H1 (cell line): ENCODE results near the gene RIMBP2. TPM values are rescaled to one million over a fixed set of nuclear protein-coding genes. Genes with fewer than 3 reads are reported as not detected.

Source experiments
- CTCF ChIA-PET: fragments of 300-600 bp; sonication (Branson Sonifier 250); formaldehyde crosslinking; loops from one replicate; lab custom pipeline; 2021; ENCODE audit not compliant: partially characterized antibody; lab: Charles Lee
- POLR2A ChIA-PET: fragments of 300-600 bp; sonication (Branson Sonifier 250); formaldehyde crosslinking; loops from one replicate; lab custom pipeline; 2021; ENCODE audit warnings: inconsistent platforms; ENCODE audit not compliant: partially characterized antibody; lab: Charles Lee
- DNase-seq, 2 experiments: peaks; one replicate each; pipeline versions ENCODE4 v3.0.0 to v3.0.0-alpha.2; 2010 to 2022; ENCODE audit warnings: low spot score in 2 of 2, low read depth in 1 of 2, mixed read lengths in 1 of 2
- FAIRE-seq: peaks from 2 replicates; lab custom pipeline; 2011; peaks lifted over from hg19 to GRCh38; lab: Jason Lieb, UNC
- H2AFZ ChIP-seq: 2 replicates; pipeline ENCODE4 v1.8.1; 2012; ENCODE audit warnings: low read length, inconsistent platforms
- H2AK5ac ChIP-seq: 2 replicates; pipeline ENCODE4 v1.6.1; 2013; ENCODE audit warnings: low read depth, low read length
- H2BK120ac ChIP-seq: replicated peaks from 2 replicates; pipeline ENCODE3; 2013; ENCODE audit warnings: low read depth, low read length, inconsistent platforms
- H2BK12ac ChIP-seq: 2 replicates; pipeline ENCODE4 v1.6.1; 2013; ENCODE audit warnings: low read depth, low read length
- H2BK15ac ChIP-seq: 2 replicates; pipeline ENCODE4 v1.6.1; 2013; ENCODE audit warnings: low read length
- H2BK20ac ChIP-seq: 2 replicates; pipeline ENCODE4 v1.6.1; 2013; ENCODE audit warnings: low read length
- H2BK5ac ChIP-seq: 2 replicates; pipeline ENCODE4 v1.6.1; 2013; ENCODE audit warnings: low read depth, low read length
- H3K14ac ChIP-seq: 2 replicates; pipeline ENCODE4 v1.6.1; 2013; ENCODE audit warnings: inconsistent platforms; ENCODE audit not compliant: insufficient read length
- H3K18ac ChIP-seq: 2 replicates; pipeline ENCODE4 v1.6.1; 2013; ENCODE audit warnings: low read length; ENCODE audit errors: extremely low read depth
- H3K23ac ChIP-seq: 2 replicates; pipeline ENCODE4 v1.6.1; 2013; ENCODE audit warnings: inconsistent platforms; ENCODE audit not compliant: insufficient read length
- H3K23me2 ChIP-seq: 2 replicates; pipeline ENCODE4 v1.6.1; 2013; ENCODE audit warnings: low read depth, low read length
- H3K27ac ChIP-seq: 2 replicates; pipeline ENCODE4 v1.6.1; 2011; ENCODE audit warnings: low read depth, low read length, inconsistent platforms
- H3K27me3 ChIP-seq, 4 experiments: replicated peaks in 1 of 4; 1 replicate in 1 of 4; 2 replicates in 3 of 4; pipeline versions ENCODE4 v1.6.1 to v1.8.1; 2011 to 2013; ENCODE audit warnings: low read length in 3 of 4, mild to moderate bottlenecking in 3 of 4, inconsistent platforms in 2 of 4, mixed read lengths in 2 of 4, moderate library complexity in 1 of 4; ENCODE audit not compliant: control insufficient read depth in 3 of 4, insufficient read depth in 3 of 4; ENCODE audit errors: extremely low read depth in 1 of 4
- H3K36me3 ChIP-seq, 4 experiments: 2 replicates each; pipeline versions ENCODE4 v1.6.1 to v1.8.1; 2011 to 2013; ENCODE audit warnings: mild to moderate bottlenecking in 4 of 4, low read length in 3 of 4, moderate library complexity in 2 of 4, control low read depth in 1 of 4, inconsistent platforms in 1 of 4; ENCODE audit not compliant: insufficient read depth in 4 of 4, control insufficient read depth in 2 of 4
- H3K4ac ChIP-seq: replicated peaks from 2 replicates; pipeline ENCODE3; 2013; ENCODE audit warnings: low read length, low read depth, mixed read lengths, inconsistent platforms; ENCODE audit not compliant: insufficient read length
- H3K4me1 ChIP-seq, 4 experiments: replicated peaks in 1 of 4; 1 replicate in 1 of 4; 2 replicates in 3 of 4; pipeline versions ENCODE4 v1.6.1 to v1.8.1; 2011 to 2013; ENCODE audit warnings: low read length in 3 of 4, inconsistent platforms in 2 of 4, mixed read lengths in 1 of 4; ENCODE audit not compliant: insufficient read depth in 4 of 4, control insufficient read depth in 3 of 4
- H3K4me2 ChIP-seq, 2 experiments: 2 replicates each; pipeline versions ENCODE4 v1.6.1 to v1.8.1; 2011 to 2013; ENCODE audit warnings: low read depth in 2 of 2, low read length in 2 of 2, control low read depth in 1 of 2, inconsistent platforms in 1 of 2, mild to moderate bottlenecking in 1 of 2; ENCODE audit not compliant: insufficient read depth in 1 of 2
- H3K4me3 ChIP-seq, 4 experiments: fragments of 200-600, 300-600 bp in 1 of 4; sonication (generic), shearing (Covaris generic), sonication (Bioruptor Twin) in 1 of 4; 2 replicates each; pipeline versions ENCODE4 v1.5.1 to v1.8.1; 2011 to 2016; ENCODE audit warnings: low read length in 4 of 4, low read depth in 3 of 4, control low read depth in 2 of 4, inconsistent platforms in 2 of 4, mild to moderate bottlenecking in 2 of 4, mixed read lengths in 1 of 4, moderate library complexity in 1 of 4; ENCODE audit not compliant: insufficient read depth in 2 of 4; ENCODE audit errors: extremely low read depth in 1 of 4
- H3K56ac ChIP-seq: replicated peaks from 2 replicates; pipeline ENCODE3; 2013; ENCODE audit warnings: low read depth, mild to moderate bottlenecking, mixed read lengths, low read length, inconsistent platforms; ENCODE audit not compliant: insufficient read length
- H3K79me1 ChIP-seq: 2 replicates; pipeline ENCODE4 v1.6.1; 2013; ENCODE audit warnings: low read depth, low read length, control low read depth
- H3K79me2 ChIP-seq, 2 experiments: 2 replicates each; pipeline versions ENCODE4 v1.6.1 to v1.8.1; 2012 to 2013; ENCODE audit warnings: low read length in 2 of 2, mild to moderate bottlenecking in 2 of 2, inconsistent platforms in 1 of 2; ENCODE audit not compliant: insufficient read depth in 2 of 2, control insufficient read depth in 1 of 2
- H3K9ac ChIP-seq, 4 experiments: replicated peaks in 1 of 4; 1 replicate in 1 of 4; 2 replicates in 3 of 4; pipeline versions ENCODE4 v1.6.1 to v1.8.1; 2011 to 2013; ENCODE audit warnings: low read depth in 3 of 4, low read length in 3 of 4, control low read depth in 2 of 4, mild to moderate bottlenecking in 2 of 4, moderate library complexity in 2 of 4, inconsistent platforms in 1 of 4; ENCODE audit errors: extremely low read depth in 1 of 4
- H3K9me3 ChIP-seq, 2 experiments: 2 replicates each; pipeline versions ENCODE4 v1.6.1 to v1.8.1; 2012 to 2013; ENCODE audit warnings: mild to moderate bottlenecking in 2 of 2, moderate library complexity in 2 of 2, control low read depth in 1 of 2, inconsistent platforms in 1 of 2, low read depth in 1 of 2, low read length in 1 of 2, mixed read lengths in 1 of 2; ENCODE audit not compliant: insufficient read depth in 2 of 2
- H4K20me1 ChIP-seq, 2 experiments: replicated peaks in 1 of 2; 2 replicates each; pipeline versions ENCODE3 to v1.8.1; 2011 to 2013; ENCODE audit warnings: inconsistent platforms in 2 of 2, low read length in 2 of 2, mild to moderate bottlenecking in 1 of 2; ENCODE audit not compliant: insufficient read depth in 2 of 2, control insufficient read depth in 1 of 2
- H4K5ac ChIP-seq: 2 replicates; pipeline ENCODE4 v1.6.1; 2013; ENCODE audit warnings: low read length, low read depth, mixed read lengths, inconsistent platforms; ENCODE audit not compliant: insufficient read length
- H4K8ac ChIP-seq: 2 replicates; pipeline ENCODE4 v1.8.0; 2013; ENCODE audit warnings: mild to moderate bottlenecking, moderate library complexity, low read length, inconsistent platforms; ENCODE audit not compliant: insufficient read depth; ENCODE audit errors: extremely low read depth
- H4K91ac ChIP-seq: replicated peaks from 2 replicates; pipeline ENCODE3; 2013; ENCODE audit warnings: low read length, mixed read lengths, inconsistent platforms; ENCODE audit not compliant: insufficient read length
- CBX8 ChIP-seq: fragments of 300-800, 300-1000 bp; sonication (generic); IDR thresholded peaks from 2 replicates; pipeline ENCODE4 v1.7.1; 2016; ENCODE audit warnings: low read depth, low read length, borderline replicate concordance
- CHD1 ChIP-seq: IDR thresholded peaks from 2 replicates; pipeline ENCODE4 v1.6.1; 2012; ENCODE audit warnings: low read depth, low read length, improper control_type of control experiment
- CHD2 ChIP-seq: IDR thresholded peaks from 2 replicates; pipeline ENCODE4 v1.6.1; 2012; ENCODE audit warnings: low read length, improper control_type of control experiment
- CTBP2 ChIP-seq: IDR thresholded peaks from 2 replicates; pipeline ENCODE4 v1.7.0; 2011; ENCODE audit warnings: borderline replicate concordance, mild to moderate bottlenecking, moderate library complexity, mixed read lengths, low read length; ENCODE audit not compliant: insufficient read depth, insufficient read length
- FOSL1 ChIP-seq: IDR thresholded peaks from 2 replicates; pipeline ENCODE4 v1.6.1; 2011; ENCODE audit warnings: mild to moderate bottlenecking, low read depth, low read length, moderate library complexity; ENCODE audit not compliant: insufficient read depth
- HDAC2 ChIP-seq, 2 experiments: fragments of 300-600 bp in 1 of 2; sonication (generic) in 1 of 2; IDR thresholded peaks; 2 replicates each; pipeline ENCODE4 v1.6.1; 2011 to 2012; ENCODE audit warnings: low read depth in 2 of 2, low read length in 2 of 2, mild to moderate bottlenecking in 2 of 2, moderate library complexity in 2 of 2, borderline replicate concordance in 1 of 2, inconsistent platforms in 1 of 2
- NRF1 ChIP-seq: IDR thresholded peaks from 2 replicates; pipeline ENCODE4 v1.6.1; 2011; ENCODE audit warnings: mild to moderate bottlenecking, low read depth, low read length, improper control_type of control experiment
- POLR2A ChIP-seq, 2 experiments: IDR thresholded peaks; 1 replicate in 1 of 2; 2 replicates in 1 of 2; pipeline ENCODE4 v1.6.1; 2011; ENCODE audit warnings: low read depth in 2 of 2, low read length in 2 of 2, mild to moderate bottlenecking in 2 of 2; ENCODE audit errors: control extremely low read depth in 1 of 2
- RFX5 ChIP-seq: IDR thresholded peaks from 2 replicates; pipeline ENCODE4 v1.6.1; 2011; ENCODE audit warnings: low read depth, low read length, improper control_type of control experiment, borderline replicate concordance
- SIRT6 ChIP-seq: IDR thresholded peaks from one replicate; pipeline ENCODE4 v1.7.1; 2012; ENCODE audit warnings: low read length, inconsistent platforms
- SP2 ChIP-seq: IDR thresholded peaks from 2 replicates; pipeline ENCODE4 v1.6.1; 2012; ENCODE audit warnings: mild to moderate bottlenecking, low read length, inconsistent platforms
- TAF1 ChIP-seq: IDR thresholded peaks from 2 replicates; pipeline ENCODE4 v1.6.1; 2011; ENCODE audit warnings: mild to moderate bottlenecking, low read depth, low read length
- TAF7 ChIP-seq: optimal IDR thresholded peaks from 2 replicates; pipeline ENCODE3; 2011; ENCODE audit warnings: low read depth, mild to moderate bottlenecking, inconsistent platforms, low read length, moderate library complexity, borderline replicate concordance
- WGBS, 2 experiments: shearing (Covaris generic) in 1 of 2; methylation state at CpG; one replicate each; pipeline versions ENCODE4 v1.1.6 to v1.1.7; 2013 to 2015; ENCODE audit warnings: low lambda C conversion rate in 2 of 2, mixed read lengths in 2 of 2, inconsistent platforms in 1 of 2, low coverage in 1 of 2, missing lambda C conversion rate in 1 of 2; ENCODE audit not compliant: insufficient replicate concordance in 2 of 2, insufficient coverage in 1 of 2, insufficient read length in 1 of 2; ENCODE audit errors: extremely low coverage in 1 of 2, missing lambda C conversion rate in 1 of 2; 5-methylcytosine and 5-hydroxymethylcytosine counted together
- polyA plus RNA-seq, 7 experiments: library from polyadenylated mRNA; depleted of rRNA in 3 of 7; stranded (reverse) in 5 of 7; unstranded in 2 of 7; fragments of >200 nt in 5 of 7; fragments of 200-250 nt in 2 of 7; gene quantifications; 1 replicate in 5 of 7; 2 replicates in 1 of 7; 4 replicates in 1 of 7; pipeline versions ENCODE4 v1.2.1 to v1.2.3, GENCODE V29; 2011 to 2013; ENCODE audit warnings: missing spikeins in 2 of 7, mixed read lengths in 2 of 7
- total RNA-seq: library from RNA; stranded (reverse); fragmentation: NEBNext Ultra II Directional; extraction: Animal tissue kit (Norgen Biotek cat#: 25700); gene quantifications from 2 replicates; pipeline ENCODE4 v1.2.1, GENCODE V29; 2021

The RIMBP2 gene
- total and polyA plus RNA-seq, 2 of the 8 experiments (the other 6 are each of a cell fraction or from before 2014, with no cell fraction given) = 0.18 to 0.65 TPM

GRCh38 chr12:130369816-130370215, 346.3 kb downstream of the RIMBP2 start:
- Histone ChIP-seq H2AK5ac (no peak overlapping the region), H4K8ac (no peak overlapping the region), H3K36me3 (no peaks in the 10 kb centered on the region), H3K56ac (no peak overlapping the region), H3K18ac (no peak overlapping the region), H3K79me1 (no peaks in the 10 kb centered on the region), H2BK20ac (no peak overlapping the region), H3K27me3 (no peaks in the 10 kb centered on the region), H3K9ac (no peak overlapping the region), H3K23me2 (no peaks in the 10 kb centered on the region), H4K20me1 (no peaks in the 10 kb centered on the region), H3K14ac (no peak overlapping the region), H2BK5ac (no peak overlapping the region), H3K4ac (no peak overlapping the region), H3K23ac (no peak overlapping the region), H4K5ac (no peak overlapping the region), H2AFZ (no peak overlapping the region), H3K4me3 (no peak overlapping the region), H2BK12ac (no peak overlapping the region), H2BK15ac (no peak overlapping the region), H3K79me2 (no peaks in the 10 kb centered on the region), H3K4me1 (peaks cover 0 to 5% (median 0%) of the 10 kb centered on the region in 4 experiments; a peak in 1 of 7 replicates), H2BK120ac (no peak overlapping the region), H3K27ac (no peak overlapping the region), H4K91ac (no peak overlapping the region), H3K9me3 (no peaks in the 10 kb centered on the region), H3K4me2 (no peak overlapping the region)
- ChIA-PET CTCF (no interaction called here), POLR2A (no interaction called here)
- no peak for TF ChIP-seq CTBP2
- TF ChIP-seq TAF1 = no peak
- no peak for TF ChIP-seq SP2
- no peak for TF ChIP-seq TAF7
- no peak for TF ChIP-seq RFX5
- TF ChIP-seq NRF1 = no peak
- TF ChIP-seq CHD2 = no peak
- TF ChIP-seq FOSL1 = no peak
- no peak for TF ChIP-seq HDAC2 (IDR thresholded peaks at IDR 0.05; ENCODE audit: borderline replicate concordance in 1 of 2, low read depth in 2 of 2, low read length in 2 of 2)
- TF ChIP-seq POLR2A (IDR thresholded peaks at IDR 0.05; ENCODE audit: control extremely low read depth in 1 of 2, low read depth in 2 of 2, low read length in 2 of 2) = no peak
- TF ChIP-seq CHD1 = no peak
- TF ChIP-seq CBX8 = no peak
- no peak for TF ChIP-seq SIRT6
- no peak for DNase-seq
- FAIRE-seq = no peak
- WGBS, 2 experiments = 91% methylated on average over 4 of the region's 4 CpGs; no CpG with 5 or more reads in 1 of the 2 experiments
